Activated CD8-positive, alpha-beta memory T cell treated with anti-CD3 and anti-CD28 coated beads for 36 hours (primary cell): ENCODE results near the gene IFRD2. TPM values are rescaled to one million over a fixed set of nuclear protein-coding genes. Genes with fewer than 3 reads are reported as not detected.
"Not testable (repeated sequence)": the region's sequence is repeated elsewhere in the genome, so short reads cannot be mapped to it uniquely, and the experiment has no call there.

Source experiments
- CTCF ChIA-PET: fragments of 350-600 bp; sonication (Branson Sonifier 250); formaldehyde crosslinking; loops from one replicate; lab custom pipeline; 2021; ENCODE audit warnings: antibody characterized with exemption; lab: Charles Lee
- POLR2A ChIA-PET: fragments of 350-600 bp; sonication (Branson Sonifier 250); formaldehyde crosslinking; loops from one replicate; lab custom pipeline; 2021; ENCODE audit warnings: antibody characterized with exemption; lab: Charles Lee
- total RNA-seq, 2 experiments: library from RNA; stranded (reverse); gene quantifications; one replicate each; pipeline ENCODE4 v1.2.3, GENCODE V29; 2021

The IFRD2 gene
- total RNA-seq, 2 experiments from 2014 or later, result 197 to 200 TPM

- POLR2A ChIA-PET, result interaction anchor here (1.5 kb wide), 1 partner anchor 16 kb away, joined by 3 read pairs; no protein-coding TSS in a partner anchor
- CTCF ChIA-PET, result interaction anchor here (0.6 kb wide), 1 partner anchor 34 kb away, joined by 5 read pairs; no protein-coding TSS in a partner anchor
Measured at GRCh38 chr3:50318615-50319014, 26.4 kb upstream of the IFRD2 start.

GRCh38 chr3:50318163-50318562, 25.9 kb upstream of the IFRD2 start:
- CTCF ChIA-PET, result interaction anchor here (0.6 kb wide), 1 partner anchor 35 kb away, joined by 5 read pairs; no protein-coding TSS in a partner anchor
- POLR2A ChIA-PET, result interaction anchor here (0.5 to 1.5 kb wide), 2 partner anchors 16 to 251 kb away, joined by 3 read pairs; partner anchors contain the start of gene HEMK1

GRCh38 chr3:50317300-50317699, 25.1 kb upstream of the IFRD2 start:
- POLR2A ChIA-PET, result interaction anchor here (1.4 kb wide), 1 partner anchor 11 kb away, joined by 8 read pairs; the partner anchor contains the start of gene TUSC2

GRCh38 chr3:50316657-50317242, 24.5 kb upstream of the IFRD2 start:
- POLR2A ChIA-PET, result interaction anchor here (1.4 kb wide), 1 partner anchor 12 kb away, joined by 8 read pairs; the partner anchor contains the start of gene TUSC2
- CTCF ChIA-PET, result interaction anchor here (0.9 kb wide), 1 partner anchor 57 kb away, joined by 3 read pairs; no protein-coding TSS in a partner anchor

More at GRCh38 chr3:50317300-50317699, 25.1 kb upstream of the IFRD2 start:
- CTCF ChIA-PET, result interaction anchor here (0.9 kb wide), 1 partner anchor 58 kb away, joined by 3 read pairs; no protein-coding TSS in a partner anchor

GRCh38 chr3:50314816-50315215, 22.6 kb upstream of the IFRD2 start:
- ChIA-PET POLR2A (interaction anchor here (0.9 kb wide), 1 partner anchor 9 kb away, joined by 5 read pairs; no protein-coding TSS in a partner anchor), CTCF (interaction anchor here (1.3 to 1.5 kb wide), 2 partner anchors 9 to 16 kb away, joined by 3 to 5 read pairs; partner anchors contain the start of genes HYAL3 and NAA80)

- ChIA-PET POLR2A (no interaction called here), CTCF (interaction anchor here (1.1 to 1.5 kb wide), 3 partner anchors 9 to 15 kb away, joined by 3 to 5 read pairs (median 4); partner anchors contain the start of genes HYAL3 and NAA80)
Measured at GRCh38 chr3:50314342-50314741, 22.1 kb upstream of the IFRD2 start.

- CTCF ChIA-PET, POLR2A ChIA-PET: not testable (repeated sequence)
Measured at GRCh38 chr3:50312041-50312440, 19.8 kb upstream of the IFRD2 start.

- POLR2A ChIA-PET, result no interaction called here
- CTCF ChIA-PET, result interaction anchor here (0.8 kb wide), 1 partner anchor 17 kb away, joined by 3 read pairs; no protein-coding TSS in a partner anchor
Measured at GRCh38 chr3:50304601-50305000, 12.4 kb upstream of the IFRD2 start.

GRCh38 chr3:50303013-50303815, 11.0 kb upstream of the IFRD2 start, which contains the start of gene HYAL1:
TSS of gene HYAL1 (minus strand) at chr3:50303574. CDS start at chr3:50302956, 618 bp downstream.
- POLR2A ChIA-PET, result no interaction called here
- CTCF ChIA-PET, result interaction anchor here (1.1 kb wide), 1 partner anchor 21 kb away, joined by 3 read pairs; no protein-coding TSS in a partner anchor

GRCh38 chr3:50302095-50303012, 10.1 kb upstream of the IFRD2 start:
- CTCF ChIA-PET, result interaction anchor here (0.7 to 1.1 kb wide), 4 partner anchors 13 to 27 kb away, joined by 3 to 5 read pairs (median 3); partner anchors contain the start of gene HYAL2

GRCh38 chr3:50300681-50301254, 8.5 kb upstream of the IFRD2 start:
- POLR2A ChIA-PET, result no interaction called here
- CTCF ChIA-PET, result interaction anchor here (0.6 kb wide), 1 partner anchor 23 kb away, joined by 4 read pairs; no protein-coding TSS in a partner anchor

More at GRCh38 chr3:50302095-50303012, 10.1 kb upstream of the IFRD2 start:
- POLR2A ChIA-PET, result interaction anchor here (0.7 kb wide), 1 partner anchor 25 kb away, joined by 5 read pairs; no protein-coding TSS in a partner anchor

- ChIA-PET POLR2A (interaction anchor here (0.6 to 2.3 kb wide), 9 partner anchors 22 to 1200 kb away, joined by 3 to 17 read pairs (median 6); partner anchors contain the start of genes CYB561D2, DCAF1, HYAL2 and NPRL2), CTCF (interaction anchor here (1.2 to 3.0 kb wide), 7 partner anchors 14 to 178 kb away, joined by 3 to 16 read pairs (median 5); no protein-coding TSS in a partner anchor)
Measured at GRCh38 chr3:50299929-50300680, 7.9 kb upstream of the IFRD2 start.

GRCh38 chr3:50299638-50299928, 7.4 kb upstream of the IFRD2 start:
- POLR2A ChIA-PET, result interaction anchor here (0.6 to 2.3 kb wide), 10 partner anchors 11 to 1200 kb away, joined by 3 to 17 read pairs (median 6); partner anchors contain the start of genes CYB561D2, DCAF1, HYAL2 and NPRL2
- CTCF ChIA-PET, result interaction anchor here (1.2 to 3.0 kb wide), 7 partner anchors 15 to 177 kb away, joined by 3 to 16 read pairs (median 5); no protein-coding TSS in a partner anchor

- ChIA-PET POLR2A (interaction anchor here (0.6 to 2.3 kb wide), 11 partner anchors 10 to 1201 kb away, joined by 3 to 17 read pairs (median 6); partner anchors contain the start of genes CYB561D2, DCAF1, HYAL2 and NPRL2), CTCF (interaction anchor here (1.0 to 3.0 kb wide), 9 partner anchors 10 to 177 kb away, joined by 3 to 16 read pairs (median 5); partner anchors contain the start of gene TUSC2)
Measured at GRCh38 chr3:50298836-50299637, 6.8 kb upstream of the IFRD2 start, which contains the start of the genes HYAL3 and NAA80. TSS of gene HYAL3 (minus strand) at chr3:50299405. CDS start at chr3:50295602, 3,803 bp downstream. TSS of gene NAA80 (minus strand) at chr3:50299405. CDS start at chr3:50297463, 1,942 bp downstream.
